UCSD-AML1 (cell line): ENCODE results near the gene PRKN.

Experiments used
- DNase-seq: peaks from one replicate; lab custom pipeline; 2025; ENCODE audit not compliant: unreplicated experiment; lab: John Stamatoyannopoulos, UW

Gene PRKN

DNA sequence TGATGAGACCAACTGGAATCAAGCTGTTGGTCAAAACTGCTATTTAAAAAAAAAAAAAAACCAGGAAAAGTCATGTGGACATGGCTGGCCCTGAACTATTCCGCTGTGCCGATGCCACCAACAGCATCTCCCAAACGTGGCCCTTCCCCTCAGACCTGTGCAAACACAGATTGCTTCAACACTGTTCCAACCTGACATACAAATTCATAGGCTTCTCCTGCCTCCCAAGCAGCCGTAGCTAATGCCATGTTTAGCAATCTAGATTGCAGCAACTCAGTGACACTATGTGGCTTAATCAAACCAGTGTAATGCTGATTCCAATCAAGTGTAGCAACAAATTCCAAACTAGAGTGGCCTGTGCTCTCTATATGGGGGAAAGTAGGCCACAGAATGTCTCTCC is 16.2 kb downstream of the PRKN start:
- DNase-seq, result no peak

DNA sequence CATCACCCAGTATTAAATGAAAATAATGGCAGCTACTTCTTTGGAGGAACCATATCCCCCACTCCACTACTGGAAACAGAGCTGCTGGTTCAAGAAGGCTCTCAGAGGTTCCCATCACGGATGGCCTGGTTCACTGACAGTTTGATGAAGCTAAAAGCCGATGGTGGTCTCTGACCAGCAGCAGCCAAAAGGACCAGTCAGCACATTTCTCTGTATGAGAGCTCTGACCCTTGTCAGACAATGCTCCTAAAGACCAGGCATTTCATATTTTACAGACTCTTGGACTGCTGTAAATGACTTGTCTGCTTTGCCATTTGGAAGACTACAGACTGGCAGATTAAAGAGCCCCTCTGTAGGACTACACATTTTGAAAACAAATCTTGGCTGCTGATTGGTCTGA is 16.6 kb downstream of the PRKN start:
- no peak for DNase-seq

DNA sequence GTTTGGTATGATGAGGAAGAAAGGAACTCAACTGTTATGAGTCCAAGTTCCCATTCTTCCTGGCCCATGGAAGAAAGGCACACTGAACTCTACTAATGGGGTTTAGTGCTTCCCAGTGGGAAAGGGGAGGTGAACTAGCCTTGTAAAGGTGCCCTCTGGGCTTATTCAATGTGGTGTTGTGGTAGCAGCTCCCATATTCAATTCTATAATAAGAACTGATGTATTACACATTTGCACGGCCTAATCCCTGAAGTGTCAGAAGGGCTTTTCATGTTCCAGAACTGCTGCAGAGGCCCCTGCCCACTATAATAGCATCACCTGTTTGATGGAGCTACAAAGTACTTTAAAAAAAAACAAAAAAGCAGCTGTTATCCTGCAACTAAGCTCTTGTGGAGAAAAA is 17.1 kb downstream of the PRKN start:
- no peak for DNase-seq

DNA sequence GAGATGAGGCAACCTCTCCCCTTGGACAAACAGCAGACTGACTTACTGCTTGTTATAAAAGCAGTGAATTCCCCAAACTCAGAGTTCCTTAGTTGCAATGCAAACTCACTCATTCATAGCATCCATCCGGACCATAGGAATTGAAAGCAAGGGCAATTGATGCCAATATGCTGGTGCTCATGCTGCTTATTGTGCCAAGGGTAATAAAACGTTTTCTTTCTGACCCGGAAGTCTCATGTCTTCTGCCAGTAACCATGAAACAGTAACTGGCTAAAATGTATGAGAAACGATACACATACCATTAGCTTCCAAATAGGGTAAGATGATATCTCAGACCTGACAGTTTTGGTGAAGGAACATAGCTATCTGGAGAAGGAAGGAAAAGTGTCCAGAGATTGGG is 18.1 kb downstream of the PRKN start:
- DNase-seq, result no peak

DNA sequence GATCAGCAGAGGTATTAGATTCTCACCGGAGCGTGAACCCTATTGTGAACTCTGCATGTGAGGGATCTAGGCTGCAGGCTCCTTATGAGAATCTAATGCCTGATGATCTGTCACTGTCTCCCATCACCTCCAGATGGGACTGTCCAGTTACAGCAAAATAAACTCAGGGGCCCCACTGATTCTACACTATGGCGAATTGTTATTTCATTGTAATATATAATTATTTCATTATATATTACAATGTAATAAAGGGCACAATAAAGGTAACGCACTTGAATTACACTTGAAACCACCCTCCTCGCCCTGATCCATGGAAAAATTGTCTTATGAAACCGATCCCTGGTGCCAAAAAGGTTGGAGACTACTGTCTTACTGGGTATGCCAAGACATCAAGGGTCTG is 18.6 kb downstream of the PRKN start:
- no peak for DNase-seq

DNA sequence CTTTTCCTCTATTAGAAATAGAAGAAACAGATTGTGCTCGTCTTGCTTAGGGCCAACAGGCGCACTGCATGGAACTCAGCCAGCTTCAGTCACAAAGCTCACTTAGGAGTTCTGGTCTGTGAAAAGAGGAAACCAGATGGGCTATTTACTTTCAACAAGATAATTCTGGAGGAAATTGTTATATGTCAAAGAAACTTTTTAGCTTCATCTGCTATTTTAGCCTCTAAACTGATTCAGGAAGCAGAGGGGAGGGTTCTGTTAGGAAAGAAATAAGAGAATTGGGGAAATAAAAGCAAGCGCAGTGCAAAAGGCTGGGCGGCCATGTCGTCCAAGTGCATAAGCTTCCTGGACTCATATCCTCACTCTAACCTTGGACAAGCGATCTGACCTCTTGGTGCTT is 21.3 kb downstream of the PRKN start:
- no peak for DNase-seq

DNA sequence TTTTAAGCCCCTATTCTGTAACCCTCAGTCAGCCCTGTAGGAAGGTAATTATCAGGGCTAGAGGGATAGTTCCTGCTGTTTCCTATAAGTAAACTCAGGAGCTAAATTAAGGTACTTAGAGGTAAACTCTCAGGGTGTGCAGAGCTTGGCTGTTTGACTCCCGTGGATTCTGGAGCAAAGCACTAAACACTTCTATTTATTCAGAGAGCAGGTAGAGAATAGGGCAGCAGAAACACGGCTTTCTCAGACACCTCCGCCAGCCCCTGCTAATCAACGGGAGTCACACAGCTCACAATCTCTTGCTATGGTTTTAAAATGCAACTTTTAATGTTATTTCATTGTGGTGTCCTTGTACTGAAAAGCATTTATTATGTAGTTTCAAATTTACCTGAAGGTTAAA is 21.8 kb downstream of the PRKN start:
- no peak for DNase-seq

DNA sequence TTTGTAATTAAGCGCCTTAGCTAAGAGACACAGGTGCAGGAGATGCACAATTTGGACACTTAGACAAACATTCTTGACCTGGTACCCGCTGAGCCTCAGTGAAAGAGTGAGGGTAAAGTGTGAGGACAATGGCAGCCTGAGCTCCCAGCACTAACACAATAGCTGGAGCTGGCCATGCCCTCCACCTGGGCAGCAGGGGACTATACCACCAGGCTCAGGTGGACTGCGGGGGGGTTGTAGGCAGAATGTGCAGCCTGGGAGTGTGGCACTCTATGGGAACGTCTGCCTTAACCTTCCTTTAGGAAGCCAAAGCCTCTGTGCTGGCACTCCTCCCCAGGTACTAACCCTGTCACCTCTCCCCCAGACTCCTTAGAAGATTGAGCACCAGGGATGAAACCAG is 23.6 kb downstream of the PRKN start:
- DNase-seq, result no peak

DNA sequence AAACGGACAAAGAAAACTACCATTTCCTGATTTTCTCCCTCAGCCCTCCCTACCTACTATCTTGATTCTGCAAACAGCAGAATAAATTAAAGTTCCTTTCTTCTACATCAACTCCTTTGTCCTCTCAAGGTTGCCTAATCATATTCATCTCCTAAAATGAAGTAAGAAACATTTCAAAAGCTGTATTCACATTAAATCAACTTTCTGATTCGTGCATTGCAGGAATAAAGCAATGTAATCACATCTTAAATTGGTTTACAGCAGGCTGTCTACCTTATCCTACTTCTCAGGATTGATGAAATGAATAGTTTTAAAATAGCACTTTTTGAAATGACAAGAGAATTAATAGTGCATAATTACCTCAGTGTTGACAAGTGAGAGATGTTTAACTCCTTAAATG is 25.1 kb downstream of the PRKN start:
- DNase-seq, result no peak

DNA sequence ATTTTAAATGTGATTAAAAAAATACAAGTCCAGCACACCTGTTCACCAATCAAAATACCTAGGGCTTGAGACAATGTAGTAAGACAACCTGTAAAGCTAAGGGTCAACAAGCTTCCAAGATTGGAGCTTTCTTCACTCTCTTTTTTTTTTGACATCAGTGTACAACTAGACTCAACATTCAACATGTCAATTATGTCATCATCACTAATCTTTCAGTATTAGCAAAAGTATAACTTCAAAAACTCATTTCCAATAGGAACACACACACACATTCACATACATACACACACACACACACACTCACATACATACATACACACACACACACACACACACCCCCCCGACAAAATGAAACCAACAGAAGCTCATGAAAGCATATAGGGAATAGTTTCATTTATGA is 26.0 kb downstream of the PRKN start:
- DNase-seq, result no peak

DNA sequence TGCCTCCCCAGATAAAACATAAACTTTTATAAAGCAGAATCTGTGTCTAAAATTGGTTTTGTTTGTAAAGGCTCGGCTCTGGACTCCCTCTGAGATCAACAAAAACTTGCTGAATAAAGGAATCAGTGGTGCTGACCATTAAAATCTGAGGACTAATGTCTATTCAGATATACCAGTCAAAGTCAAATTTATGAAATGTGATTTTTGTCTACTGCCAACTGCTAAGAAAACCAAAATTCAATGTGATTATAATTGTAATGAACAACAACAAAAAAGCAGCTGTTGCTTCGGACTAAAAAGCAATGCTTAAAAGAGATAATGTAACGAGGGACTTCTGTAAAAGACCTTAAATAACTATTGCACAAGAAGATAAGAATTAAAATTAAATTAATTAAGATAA is 26.6 kb downstream of the PRKN start:
- DNase-seq, result no peak

DNA sequence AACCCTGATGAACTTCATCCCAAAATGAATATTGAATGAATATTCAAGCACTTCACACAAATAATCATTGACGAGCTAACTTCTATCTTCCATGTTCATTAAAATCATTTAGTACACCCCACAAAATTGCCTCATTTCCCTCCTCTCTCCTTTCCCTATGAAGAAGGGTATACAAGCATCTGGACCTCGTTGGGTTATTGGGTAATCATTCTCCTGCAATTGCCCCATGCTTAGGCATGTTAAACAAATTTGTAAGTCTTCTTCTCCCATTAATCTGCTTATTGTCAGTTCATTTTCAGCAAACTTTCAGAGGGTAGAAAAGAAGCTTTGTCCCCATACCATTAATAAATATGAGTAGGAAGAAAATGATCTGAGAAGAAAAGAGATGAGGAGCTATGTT is 27.6 kb downstream of the PRKN start:
- DNase-seq, result no peak

DNA sequence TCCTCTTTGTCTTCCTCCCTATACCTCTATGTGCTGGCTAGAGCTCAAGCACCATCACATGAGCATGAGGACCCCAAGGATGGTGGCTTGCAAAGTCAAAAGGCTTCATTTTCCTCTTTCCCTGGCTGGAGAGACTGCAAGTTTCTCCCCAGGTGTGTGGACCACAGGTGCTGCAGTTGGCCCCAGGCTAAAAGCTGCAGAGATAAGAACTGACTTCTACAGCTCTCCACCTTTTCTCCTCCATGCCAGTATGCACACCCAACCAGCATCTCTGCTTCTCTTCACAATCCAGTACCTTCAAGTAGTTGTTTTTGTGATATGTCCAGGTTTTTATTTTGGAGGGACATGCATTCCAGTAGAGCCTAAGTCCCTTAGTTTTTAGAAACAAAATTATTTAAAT is 29.1 kb downstream of the PRKN start:
- DNase-seq, result no peak

DNA sequence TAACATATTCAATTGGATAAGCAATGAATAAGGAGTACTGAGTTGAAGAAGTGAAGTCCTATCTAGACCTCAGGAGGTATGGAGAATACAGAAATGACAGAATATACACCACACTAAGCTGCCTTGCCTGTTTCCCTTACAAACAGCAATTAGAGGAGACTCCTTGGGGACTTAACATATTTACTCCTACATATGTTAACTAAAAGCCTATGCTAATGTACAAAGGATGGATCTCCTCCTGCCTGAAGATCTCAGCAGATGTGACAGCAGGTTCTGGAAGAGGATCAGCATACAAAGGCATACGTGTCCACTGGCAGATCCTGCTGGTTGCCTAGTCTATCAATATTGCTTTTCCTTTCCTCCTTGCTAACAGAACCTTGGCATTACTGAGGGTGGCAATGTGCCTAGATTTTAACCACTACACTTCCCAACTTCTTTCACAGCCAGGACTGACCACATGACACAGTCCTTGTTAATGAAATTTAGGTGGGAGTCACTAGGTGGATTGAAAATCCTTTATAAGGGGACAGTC is 29.6 kb downstream of the PRKN start:
- no peak for DNase-seq

DNA sequence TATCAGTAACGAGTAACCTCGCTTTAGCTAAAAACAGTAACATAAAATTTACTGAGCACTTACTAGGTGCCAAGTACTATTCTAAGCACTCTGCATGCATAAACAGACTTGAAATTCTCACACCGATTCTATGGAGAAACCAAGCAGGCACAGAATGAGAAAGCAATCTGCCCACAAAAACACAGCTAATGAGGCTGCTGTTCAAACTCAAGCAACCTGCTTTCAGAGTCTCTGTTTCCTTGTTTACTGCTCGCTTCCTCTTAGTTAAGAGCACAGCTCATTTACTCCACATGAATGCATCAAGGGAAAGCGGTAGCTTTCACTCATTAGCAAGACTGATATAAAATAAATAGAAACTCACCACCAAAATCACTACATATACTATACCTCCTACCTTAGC is 37.4 kb downstream of the PRKN start:
- DNase-seq, result no peak

DNA sequence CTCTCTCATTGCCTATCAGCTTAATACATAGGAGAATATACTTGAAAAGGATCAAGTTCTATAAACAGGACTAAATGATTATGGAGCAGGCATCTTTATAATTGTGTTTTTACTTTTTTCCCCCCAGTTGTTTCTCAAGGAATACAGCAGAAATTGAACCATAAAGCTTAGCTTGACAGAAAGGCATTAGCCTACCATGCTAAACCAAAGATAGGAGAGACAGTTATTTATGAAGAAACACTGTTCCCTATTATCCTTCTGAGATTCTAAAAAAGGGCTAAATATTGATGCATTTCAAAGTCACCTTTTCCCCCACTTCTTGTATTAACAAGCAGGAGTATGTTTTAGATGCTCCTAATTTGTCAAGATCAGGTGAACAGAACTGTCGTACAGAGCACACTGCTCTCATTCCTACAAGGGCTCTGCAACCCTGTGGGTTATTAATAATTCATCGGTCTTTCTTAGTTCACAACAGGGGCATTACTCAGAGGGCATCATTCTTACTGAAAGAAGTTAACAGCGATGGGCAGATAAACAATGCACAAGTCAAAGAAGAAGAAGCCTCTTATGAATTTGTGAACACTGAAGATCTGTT is 38.7 kb downstream of the PRKN start:
- no peak for DNase-seq

DNA sequence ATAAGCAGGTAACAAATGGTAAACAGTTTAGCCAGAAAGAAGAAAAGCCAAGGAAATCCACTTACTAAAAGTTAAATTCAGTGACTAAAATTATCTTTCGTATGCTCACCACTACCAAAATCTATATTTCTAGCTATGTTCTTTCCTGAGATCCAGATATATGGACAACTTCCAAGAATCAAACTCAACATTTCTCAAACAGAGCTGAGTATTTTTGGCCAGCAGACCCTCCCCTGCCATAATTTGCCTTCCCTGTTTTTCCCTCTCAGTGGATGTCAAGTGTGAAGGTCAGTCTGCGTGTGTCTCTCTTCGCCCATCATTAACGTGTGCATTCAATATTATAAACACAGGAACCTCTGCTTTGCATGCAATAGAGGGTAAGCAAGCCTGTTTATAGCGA is 42.0 kb downstream of the PRKN start:
- DNase-seq, result no peak

DNA sequence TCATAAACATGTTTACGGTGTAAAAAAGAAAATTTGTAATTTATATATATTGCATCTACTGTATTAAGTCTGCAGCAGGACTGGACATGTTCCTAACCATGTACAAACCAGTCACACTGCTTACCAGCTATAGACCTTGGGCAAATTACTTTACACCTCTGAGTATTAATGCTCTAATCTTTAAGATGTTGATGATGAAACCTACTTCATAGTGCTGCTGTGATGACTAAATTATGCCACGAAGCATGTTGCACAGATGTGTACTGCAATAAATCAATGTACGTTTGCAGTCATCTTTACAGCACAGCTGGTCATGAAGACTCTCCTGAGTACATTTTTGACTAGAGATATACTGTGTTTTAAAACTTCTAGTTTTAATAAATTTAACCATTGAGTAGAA is 42.6 kb downstream of the PRKN start:
- DNase-seq, result no peak

DNA sequence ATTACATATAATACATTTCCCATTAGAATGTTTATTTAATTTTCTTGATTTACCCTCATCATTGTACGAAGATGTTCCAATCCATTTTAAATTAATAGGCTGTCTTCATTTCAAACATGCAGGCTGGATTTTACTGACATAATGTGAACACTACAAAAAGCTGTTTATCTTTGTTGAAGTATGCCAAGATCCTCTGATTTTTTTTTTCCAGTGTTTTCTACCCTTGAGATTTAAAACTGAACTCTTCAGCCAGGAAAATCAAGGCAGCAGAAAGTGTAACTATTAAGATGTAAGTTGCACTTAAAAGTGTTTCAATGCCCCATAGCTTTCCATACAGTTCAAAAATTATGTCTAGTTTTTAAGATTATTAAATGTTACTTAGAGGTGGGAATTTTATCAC is 43.5 kb downstream of the PRKN start:
- no peak for DNase-seq

DNA sequence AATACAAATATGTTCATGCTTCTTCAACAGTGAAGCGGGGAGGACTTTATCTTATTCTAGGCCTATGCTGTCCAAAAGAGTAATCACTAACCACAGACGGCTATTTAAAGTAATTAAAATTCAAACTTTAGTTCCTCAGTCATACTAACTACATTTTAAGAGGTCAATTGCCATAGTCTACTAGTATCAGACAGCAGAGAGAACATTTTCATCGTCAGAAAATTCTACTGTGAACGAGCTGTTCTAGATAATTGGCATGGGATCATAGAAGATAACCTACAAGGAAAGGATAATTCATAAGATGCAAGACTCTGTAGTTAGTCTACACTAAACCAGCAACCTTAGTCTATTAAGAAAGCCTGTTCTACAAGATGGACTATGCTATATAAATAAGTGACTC is 44.4 kb downstream of the PRKN start:
- DNase-seq, result no peak

DNA sequence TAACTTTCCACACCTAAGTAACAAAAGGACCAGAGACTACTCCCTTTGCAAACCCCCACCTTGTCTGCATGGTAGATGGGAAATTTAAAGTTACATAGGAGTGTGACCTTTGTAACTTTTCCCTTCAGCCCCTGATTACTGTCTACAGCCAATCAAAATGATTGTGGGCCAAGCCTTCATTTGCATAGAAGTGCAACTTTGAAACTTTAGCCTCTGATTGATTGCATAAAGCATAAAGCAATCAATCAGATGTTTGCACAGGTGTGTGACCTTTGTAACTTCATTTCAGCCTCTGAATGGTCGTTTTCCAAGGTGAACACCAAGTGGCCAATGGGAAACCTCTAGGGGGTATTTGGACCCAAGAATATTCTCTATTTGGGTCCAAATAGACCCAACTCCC is 46.1 kb downstream of the PRKN start:
- DNase-seq, result no peak

DNA sequence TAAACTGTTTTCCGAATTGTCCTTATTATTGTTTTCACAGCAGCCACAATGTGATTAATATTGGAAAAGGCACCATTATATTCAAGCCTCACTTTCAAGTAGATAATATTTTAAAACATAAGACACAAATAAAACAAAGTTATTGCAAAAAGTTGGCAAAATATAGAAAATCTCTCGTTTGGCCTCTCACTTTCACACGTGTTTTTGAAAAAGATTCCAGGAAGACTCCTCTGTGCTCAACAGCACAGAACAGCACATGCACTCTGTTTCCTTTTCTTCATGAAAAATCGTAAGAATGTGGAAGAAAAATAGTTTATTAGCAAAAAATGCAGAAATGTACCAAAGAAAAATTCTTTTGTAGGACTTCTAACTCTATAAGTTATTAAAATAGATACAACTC is 46.7 kb downstream of the PRKN start:
- DNase-seq, result no peak

DNA sequence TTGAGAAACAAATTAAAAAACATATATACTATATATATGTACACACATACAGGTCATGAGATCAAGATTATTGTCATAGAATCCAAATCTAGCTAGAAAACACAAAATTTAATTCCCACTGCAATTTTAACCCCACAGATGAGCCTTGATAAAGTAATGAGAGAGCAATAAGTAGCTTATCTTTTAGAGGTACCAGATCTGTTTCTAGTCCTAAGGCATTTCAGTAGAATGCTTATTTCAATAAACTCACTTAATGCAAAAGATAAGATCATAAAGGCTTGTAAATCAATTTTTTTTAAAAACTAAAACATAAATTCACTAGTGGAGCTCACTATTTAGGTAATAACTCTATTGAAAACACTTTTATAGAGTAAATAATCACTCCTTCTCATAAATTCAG is 47.2 kb downstream of the PRKN start:
- no peak for DNase-seq

DNA sequence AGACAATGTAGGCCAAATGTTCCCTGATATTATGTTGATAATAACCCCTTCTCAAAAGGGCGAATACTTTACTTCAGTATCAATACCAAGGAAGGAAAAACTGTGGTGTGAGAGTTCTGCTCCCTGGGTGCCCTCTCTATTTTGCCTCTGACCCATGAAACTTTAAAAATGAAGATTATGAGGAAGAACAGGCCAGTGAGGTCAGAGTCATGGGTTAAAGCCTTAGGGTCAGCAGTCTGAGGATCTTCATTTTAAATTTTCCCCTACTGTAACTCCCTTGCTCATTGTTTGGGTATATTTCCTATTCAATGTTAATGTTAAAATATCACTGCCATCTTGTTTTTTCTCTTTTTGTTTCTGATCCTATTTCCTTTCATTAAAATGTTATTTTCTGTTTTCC is 47.9 kb downstream of the PRKN start:
- no peak for DNase-seq
